HK-2 (cell line): ENCODE data around the gene RNF125.
"Not testable (repeated sequence)": the region's sequence is repeated elsewhere in the genome, so short reads cannot be mapped to it uniquely, and the experiment has no call there.

Experiments used
- DNase-seq: peaks from one replicate; pipeline ENCODE4 v3.0.0-alpha.2; 2018; ENCODE audit not compliant: unreplicated experiment

RNF125 gene

DNA sequence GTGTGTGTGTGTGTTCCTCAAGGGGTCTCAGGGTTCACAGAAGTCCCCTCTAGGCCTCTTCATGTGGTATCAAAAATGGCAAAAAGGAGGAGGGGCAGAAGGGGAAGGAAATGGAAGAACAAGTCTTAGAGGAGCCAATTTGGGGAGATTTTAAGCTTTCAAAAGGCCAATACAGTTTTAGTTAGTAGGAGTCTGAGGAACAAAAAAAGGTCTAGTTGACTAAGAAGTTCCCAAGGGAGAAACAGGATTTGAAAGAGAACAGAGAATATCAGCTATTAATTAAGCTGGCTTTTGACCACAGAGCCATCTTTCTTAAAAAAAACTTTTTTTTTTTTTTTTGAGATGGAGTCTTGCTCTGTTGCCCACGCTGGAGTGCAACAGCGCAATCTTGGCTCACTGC is 7.1 kb downstream of the RNF125 start:
- no peak for DNase-seq

DNA sequence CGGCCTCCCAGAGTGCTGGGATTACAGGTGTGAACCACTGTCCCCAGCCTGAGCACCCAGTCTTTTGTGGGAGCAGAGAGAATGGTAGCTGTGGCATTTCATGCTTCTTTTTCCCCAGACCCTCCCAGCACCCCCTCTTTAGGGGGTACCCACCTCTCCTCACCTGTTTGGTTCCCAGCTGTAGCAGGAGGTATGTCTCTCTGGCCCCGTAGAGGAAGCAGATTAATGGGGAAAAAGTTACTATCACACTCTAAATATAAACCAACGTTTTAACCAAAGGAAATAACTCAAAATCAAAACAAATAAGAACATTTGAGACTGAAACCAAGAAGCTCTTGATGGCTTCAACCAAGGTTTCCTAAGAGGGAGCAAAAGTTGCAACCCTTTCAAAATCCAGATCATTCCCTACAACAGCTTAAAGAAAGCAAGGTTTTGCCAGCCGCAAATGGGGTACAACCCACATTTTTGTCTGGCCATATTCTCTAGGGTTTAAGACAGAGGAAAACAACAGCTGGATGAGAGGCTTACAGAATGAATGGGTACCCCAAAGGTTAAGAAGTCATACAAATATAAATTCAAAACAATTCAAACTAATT is 8.0 kb downstream of the RNF125 start:
- DNase-seq: no peak

DNA sequence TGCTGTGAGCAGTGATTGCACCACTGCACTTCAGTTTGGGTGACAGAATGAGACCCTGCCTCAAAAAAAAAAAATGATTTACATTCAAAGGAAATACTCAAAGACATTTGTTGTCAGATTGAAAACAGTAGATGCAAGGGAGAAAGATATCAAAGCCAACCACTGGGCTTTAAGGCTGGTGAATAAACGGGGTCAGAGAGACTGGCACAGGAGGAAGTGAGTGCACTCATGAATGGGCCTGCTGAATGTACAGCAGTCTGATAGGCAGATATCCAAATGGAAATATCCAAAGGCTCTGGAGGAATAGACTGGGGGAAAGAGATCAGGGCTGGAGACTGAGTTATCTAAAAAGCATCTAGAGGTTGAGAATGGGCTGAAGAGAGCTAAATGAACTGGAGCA is 10.9 kb downstream of the RNF125 start:
- DNase-seq: no peak

DNA sequence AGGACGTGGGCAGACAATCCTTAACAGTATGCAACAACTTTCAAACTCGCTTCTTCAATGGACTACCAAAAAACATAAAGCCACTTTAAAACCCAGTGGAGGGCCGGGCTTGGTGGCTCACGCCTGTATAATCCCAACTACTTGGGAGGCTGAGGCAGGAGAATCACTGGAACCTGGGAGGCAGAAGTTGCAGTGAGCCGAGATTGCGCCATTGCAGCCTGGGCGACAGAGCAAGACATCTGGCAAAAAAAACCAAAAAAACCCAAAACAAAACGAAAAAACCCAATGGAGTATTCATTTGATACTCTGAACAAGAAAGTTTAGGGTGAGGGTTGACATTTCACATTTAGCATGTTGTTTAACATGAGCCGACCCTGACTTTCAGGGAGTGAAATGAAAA is 14.0 kb downstream of the RNF125 start:
- no peak for DNase-seq

DNA sequence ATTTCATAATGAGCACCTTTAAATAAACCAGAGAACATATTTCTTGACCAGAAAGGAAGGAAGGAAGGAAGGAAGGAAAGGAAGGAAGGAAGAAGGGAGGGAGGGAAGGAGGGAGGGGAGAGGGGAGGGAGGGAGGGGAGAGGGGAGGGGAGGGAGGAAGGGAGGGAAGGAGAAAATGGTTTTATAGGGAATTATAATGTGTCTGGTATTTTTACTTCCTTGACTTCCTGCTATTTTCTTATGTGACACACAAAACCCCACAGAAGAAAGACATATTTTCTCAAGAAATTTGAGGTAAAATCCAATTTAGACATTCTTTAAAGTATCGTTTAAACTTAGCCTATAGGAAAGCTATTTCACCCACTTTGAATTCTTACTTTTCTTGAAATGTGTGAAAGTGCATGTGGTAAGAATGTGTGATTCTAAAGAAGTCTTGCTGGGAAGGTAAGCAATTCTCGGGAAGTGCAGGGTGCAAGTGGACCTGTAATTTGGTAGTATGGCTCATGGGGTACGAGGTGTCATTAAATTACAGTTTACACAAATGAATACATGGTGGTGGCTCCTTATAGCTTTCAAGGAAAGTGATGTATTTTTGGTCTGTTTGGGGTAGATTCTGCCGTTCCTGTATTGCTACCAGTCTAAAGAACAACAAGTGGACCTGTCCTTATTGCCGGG is 18.0 kb downstream of the RNF125 start:
- no peak for DNase-seq

DNA sequence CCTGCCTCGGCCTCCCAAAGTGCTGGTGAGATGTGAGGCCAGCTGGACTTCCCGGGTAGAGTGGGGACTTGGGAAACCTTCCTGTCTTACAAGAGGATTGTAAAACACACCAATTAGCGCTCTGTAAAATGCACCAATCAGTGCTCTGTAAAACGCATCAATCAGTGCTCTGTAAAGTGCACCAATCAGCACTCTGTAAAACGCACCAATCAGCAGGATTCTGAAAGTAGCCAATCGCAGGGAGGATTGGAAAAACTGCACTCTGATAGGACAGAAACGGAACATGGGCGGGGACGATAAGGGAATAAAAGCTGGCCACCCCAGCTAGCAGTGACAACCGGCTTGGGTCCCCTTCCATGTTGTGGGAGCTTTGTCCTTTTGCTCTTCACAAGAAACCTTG is 19.0 kb downstream of the RNF125 start:
- no peak for DNase-seq

DNA sequence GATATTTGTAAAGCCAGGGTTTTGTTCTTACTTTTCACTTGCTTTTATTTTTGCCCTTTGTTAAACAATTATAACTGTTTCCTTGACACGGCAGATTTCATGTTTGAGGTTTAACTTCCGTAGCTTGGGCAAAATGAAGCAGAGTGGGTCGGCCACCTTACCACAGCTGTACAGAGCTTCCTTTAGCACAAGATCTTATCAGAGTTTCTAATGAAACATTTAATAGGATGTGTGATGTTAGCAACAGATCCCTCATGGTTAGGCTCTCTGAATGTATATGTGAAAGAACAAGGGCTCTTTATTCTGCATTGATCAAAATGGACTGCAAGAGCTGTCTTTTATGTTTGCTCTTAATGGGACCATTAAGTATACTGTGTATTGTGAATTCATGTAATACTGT is 22.3 kb downstream of the RNF125 start:
- DNase-seq: no peak

DNA sequence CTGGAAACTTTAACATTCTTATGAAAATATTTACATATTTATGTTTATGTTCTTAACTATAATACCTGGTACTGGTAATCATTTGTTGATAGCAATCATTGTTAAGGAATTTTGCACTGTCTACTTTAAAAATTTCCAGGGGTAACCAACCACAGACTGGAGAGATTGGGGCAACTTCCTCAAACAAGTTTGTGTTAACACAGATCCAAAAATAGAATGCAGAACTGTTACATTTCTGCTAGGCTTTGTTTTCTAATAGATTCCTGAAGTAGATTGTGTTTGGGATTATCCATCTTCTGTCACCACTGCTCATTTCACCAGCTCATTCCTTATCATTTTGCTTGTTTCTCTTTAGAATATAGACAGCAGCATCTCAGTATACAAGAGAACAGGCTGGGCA is 23.7 kb downstream of the RNF125 start:
- no peak for DNase-seq

DNA sequence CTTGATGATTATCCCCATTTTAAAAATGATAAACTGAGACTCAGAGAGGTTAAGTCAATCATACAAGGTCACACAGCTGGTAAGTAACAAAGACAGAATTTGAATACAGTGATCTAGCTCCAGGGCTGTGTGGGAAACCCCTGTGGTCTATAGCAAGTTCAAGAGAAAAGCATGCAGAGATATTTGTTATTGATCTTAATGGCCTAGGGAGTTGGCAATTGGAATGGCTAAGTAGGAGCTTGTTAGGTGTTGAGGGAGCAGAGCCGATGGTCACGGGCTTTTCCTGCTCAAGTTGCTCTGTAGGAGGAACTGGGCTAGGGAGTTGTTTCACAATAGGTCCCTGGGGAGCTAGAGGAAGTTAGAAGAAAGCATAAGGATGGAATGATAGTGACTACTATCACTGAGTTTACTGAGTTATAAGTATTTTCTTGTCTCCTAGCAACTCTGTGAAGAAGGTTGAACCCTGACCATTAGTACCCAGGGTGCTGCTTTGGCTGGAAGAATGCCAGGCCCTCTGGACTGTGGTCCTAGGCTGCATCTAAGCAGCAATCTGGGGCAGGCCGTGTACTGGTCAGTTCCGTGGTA is 30.0 kb downstream of the RNF125 start:
- DNase-seq: no peak

DNA sequence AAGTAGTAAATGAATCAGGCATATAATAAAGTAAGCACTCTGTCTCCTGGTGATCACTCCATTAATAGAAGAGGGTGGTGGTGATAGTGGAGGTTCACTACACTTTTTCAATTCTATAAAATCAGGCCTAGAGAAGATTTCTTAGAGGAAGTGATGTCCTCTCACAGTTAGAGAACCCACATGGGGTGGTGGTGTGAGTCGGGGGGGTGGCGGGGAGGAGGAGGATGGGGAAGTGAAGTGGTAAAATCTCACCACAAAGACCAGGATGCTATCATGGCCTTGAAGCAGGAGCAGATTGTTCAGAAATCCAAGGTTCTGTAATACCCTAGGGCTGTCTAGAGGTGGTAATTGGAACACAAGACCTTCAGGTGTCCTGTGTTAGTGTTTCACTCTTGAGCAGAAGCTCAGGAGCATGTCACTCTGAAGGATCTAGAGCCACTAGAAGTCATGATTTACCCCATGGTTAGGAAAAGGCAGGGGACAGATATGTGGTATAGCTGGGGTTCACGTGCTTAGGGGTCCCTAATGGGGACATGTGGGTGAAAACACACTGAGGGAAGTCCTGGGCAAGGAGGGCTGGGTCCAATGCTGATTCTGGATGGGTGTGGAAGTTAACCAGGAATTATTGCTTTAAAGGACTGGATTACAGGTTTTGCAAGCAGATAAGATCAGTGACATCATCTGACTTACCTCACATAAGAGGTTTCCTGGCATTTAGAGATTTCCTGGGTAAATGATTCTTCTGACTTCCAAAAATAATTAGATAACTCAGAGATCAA is 31.0 kb downstream of the RNF125 start:
- no peak for DNase-seq

DNA sequence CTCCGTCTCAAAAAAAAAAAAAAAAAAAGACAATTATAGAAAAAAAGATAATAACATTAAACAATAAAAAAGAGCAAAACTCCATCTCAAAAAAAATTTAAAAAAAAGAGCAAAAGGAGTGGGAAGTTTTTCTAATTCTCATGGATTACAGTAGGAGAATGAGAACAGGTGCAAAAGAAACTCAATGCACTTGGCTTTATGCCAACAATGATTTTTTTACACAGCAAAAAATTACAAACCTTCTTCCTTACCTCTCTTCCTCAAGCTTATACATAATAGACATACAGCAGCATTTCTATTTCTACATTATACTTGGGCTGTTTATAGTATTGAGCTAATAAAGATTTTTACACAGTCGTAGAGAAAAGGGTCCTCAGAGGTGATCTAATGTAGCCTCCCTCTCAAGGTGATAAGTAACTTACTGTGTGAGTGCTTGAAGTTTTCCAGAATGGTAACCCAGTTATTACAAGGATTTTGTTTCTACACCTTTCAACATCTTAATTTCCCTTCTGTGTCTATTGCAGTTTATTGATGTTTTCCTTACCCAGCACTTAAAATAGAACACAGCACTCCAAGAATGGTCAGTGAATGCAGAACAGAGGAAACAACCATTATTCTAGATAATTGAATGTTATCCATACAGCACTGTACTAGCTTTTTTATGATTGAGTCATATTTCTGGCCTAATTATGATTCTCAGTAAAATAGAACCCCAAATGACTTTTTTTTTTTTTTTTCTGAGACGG is 38.2 kb downstream of the RNF125 start:
- no peak for DNase-seq

DNA sequence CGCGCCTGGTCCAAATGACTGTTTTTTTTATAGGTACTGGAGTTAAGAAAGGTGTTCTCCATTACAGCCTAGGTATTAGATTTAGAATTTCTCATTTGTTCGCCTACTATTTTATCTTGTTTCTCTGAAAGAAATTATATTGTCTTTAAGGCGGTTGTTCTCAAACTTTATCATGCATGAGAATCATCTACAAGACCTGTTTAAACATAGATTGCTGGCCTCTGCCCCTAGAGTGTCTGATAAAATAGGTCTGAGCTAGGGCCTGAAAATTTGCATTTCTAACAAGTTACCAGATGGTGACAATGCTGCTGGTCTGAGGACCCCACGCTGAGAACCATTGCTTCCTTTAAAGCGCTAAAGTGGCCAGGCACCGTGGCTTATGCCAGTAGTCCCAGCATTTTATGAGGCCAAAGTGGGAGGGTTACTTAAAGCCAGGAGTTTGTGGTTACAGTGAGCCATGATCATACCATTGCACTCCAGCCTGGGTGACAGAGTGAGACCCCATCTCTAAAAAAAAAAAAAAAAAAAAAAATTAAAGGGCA is 39.1 kb downstream of the RNF125 start:
- DNase-seq: no peak

DNA sequence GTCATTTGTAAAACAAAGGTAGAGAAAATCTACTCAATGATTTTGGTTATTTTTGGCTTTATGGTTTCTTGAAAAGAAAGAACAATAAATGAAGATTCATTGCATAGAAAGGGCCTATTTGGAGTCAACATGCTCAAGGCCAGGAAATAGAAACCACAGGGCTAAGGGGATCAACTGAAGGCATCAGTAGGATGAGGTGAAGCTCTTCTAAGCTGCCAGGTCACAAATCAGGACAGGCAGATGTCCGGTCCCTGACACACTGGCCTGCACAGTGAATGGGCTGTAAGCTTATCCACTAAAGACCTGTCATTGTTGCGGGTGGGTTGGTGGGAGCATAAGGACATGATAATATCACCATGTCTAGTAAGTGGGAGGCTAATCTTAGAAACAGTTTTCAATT is 41.4 kb downstream of the RNF125 start:
- no peak for DNase-seq

DNA sequence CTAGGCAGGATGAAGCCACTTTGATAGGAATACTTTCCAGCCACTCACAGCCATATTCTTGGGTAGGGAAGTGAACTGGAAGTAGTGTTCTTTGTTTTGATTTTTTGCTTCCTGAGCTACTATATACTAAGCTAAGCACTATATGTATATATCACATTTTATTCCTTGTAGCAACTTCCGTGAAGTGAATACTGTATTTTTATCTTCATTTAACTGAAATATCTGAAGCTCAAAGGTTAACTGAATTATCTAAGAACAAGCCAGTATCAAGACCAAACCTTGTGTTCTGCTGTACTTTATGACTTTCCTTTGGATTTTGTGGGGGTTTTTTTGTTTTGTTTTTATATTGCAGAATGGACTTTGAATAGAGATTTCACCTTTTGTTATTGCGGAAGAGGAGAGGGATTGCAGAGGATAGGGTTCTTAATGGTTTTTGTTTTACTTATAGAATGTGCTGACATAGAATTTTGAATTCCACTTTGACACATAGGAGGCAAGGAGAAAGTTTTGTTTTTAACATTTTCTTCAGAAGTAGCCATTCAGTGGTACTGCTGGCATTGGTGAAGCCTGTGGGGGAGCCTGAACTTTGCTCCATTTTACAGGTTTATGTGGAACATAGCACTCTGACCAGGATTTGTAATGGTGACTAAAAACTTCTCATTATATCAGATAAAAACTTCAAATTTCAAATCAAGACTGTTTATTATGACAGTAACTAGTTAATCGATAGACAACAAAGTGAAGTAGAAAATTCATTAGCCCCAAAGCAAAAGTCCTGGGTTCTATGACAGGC is 48.9 kb downstream of the RNF125 start:
- no peak for DNase-seq

DNA sequence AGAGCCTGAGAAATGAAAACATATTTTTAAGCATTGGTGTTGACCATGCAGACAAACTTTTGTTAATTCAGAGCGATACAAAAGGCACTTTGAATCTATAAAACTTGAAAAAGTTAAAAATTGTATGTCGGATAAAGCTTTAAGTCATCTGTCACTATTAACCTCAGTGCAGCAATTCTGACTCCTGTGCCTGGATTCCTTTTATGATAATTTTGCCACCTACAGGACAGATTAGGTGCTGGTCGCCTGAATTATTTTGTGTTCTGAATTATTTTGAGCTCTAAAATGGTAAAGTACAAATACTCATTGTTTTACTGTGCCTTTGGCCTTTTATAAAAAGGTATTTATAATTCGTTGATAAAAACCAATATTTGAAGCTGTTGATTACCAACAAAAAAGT is 53.7 kb downstream of the RNF125 start:
- no peak for DNase-seq

DNA sequence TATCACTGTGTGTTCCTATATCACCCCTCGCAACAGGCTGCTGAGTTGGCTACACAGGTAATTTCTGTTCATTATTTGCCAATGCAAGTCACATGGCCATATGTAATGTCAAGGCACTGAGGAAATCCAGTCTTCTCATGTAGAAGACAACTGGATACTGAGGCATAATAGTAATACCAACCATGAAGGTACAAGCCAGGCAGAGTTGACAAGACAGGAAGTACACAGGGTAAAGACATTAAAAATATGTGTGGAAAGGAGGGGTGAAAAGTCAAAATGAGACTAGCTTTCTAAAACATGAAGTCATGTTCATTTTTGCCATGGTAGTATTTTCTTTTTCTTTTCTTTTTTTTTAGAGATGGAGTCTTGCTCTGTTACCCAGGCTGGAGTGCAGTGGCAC is 55.6 kb downstream of the RNF125 start:
- DNase-seq: no peak

DNA sequence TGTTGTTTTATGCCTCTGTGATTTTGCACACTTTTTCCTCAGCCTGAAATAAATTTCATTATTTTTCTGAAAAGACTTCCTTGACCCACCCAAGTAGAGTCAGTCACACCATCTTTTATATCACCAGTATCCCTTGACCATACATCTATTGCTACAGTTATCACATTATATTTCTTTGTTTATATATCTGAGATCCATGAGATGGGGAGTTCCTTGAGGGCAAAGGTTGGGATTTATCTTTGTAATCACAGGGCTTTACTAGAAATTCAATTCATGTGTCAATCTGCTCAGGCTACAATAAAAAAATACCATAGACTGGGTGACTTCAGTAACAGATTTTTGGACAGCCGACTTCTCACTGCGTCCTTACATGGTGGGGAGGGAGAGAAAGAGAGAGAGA is 60.2 kb downstream of the RNF125 start:
- DNase-seq: no peak

DNA sequence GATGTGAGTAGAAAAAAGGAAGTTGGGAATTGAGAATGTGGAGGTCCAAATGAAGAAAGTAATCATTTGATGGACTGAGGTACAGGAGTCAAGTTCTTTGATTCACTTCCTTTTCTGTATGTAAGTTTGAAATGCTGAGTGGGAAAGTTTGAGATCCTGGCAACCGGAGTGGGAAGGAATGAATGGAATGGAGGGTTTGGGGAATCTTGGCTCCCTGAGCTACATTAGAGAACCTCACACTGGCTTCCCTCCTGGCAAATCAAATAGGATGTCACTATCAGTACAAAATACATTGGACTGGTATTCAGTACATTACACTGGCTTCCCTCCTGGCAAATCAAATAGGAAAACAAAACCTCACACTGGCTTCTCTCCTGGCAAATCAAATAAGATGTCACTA is 63.3 kb downstream of the RNF125 start:
- no peak for DNase-seq

DNA sequence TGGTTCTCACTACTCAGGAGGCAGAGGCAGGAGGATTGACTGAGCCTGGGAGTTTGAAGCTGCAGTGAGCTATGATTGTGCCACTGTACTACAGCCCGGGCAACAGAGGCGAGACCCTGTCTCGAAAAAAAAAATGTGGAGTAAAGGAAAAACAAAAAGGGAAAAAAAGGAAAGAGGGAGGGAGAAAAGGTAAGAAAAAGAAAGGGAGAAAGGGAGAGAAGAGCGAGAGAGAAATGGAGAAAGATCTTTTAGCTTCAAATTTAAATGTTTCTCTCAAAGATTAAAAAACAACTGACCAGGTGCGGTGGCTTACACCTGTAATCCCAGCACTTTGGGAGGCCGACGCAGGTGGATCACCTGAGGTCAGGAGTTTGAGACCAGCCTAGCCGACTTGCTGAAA is 65.2 kb downstream of the RNF125 start:
- no peak for DNase-seq

DNA sequence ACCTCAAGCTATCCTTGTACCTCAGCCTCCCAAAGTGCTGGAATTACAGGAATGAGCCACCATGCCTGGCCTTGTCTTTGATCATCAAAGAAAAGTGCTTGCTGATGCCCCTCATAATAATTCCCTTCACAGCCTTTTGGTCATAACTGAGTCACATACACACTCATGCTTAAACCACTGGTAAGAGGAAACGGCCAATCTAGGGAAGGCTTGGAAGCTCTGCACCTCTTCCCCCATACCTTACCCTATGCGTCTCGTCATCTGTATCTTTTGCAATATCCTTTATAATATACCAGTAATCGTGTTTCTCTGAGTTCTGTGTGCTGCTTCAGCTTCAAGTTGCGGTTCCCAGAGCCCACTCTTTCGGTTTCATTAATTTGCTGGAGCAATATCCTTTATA is 68.3 kb downstream of the RNF125 start:
- no peak for DNase-seq

DNA sequence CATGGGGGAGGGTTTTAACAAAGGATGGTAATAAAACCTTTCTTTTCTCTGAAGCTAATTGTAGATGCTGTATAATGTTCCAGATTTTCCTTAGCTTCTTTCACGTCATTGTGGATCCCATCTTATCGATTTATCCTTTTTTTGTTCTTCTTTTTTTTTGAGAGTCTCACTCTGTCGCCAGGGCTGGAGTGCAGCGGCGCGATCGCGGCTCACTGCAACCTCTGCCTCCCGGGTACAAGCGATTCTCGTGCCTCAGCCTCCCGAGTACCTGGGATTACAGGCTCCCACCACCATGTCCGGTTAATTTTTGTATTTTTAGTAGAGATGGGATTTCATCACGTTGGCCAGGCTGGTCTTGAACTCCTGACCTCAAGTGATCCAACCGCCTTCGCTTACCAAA is 72.2 kb downstream of the RNF125 start:
- DNase-seq: not testable (repeated sequence)
